Activated T-helper 17 cell treated with anti-CD3 and anti-CD28 coated beads, Interleukin-2, amount 50 U/mL, for 72 hours (primary cell): Measurements from ENCODE around the gene RPS15A. TPM values are rescaled to one million over a fixed set of nuclear protein-coding genes. Genes with fewer than 3 reads are reported as not detected.
A peak's percentile ranks its signal among the peaks of the same experiment; 100 is the strongest.

Experiments
- ATAC-seq: fragments of 150-1000 bp; cut with Tn5 transposase; replicated peaks from 2 replicates; pipeline ENCODE4 v1.10.0; 2021; ENCODE audit warnings: mild to moderate bottlenecking, moderate library complexity
- H3K27ac Mint-ChIP-seq: one replicate; pipeline ENCODE4 v1.8.0; 2022; ENCODE audit warnings: mixed read lengths
- H3K27me3 Mint-ChIP-seq: one replicate; pipeline ENCODE4 v1.8.0; 2022; ENCODE audit warnings: mixed read lengths
- H3K36me3 Mint-ChIP-seq: one replicate; pipeline ENCODE4 v1.8.0; 2022; ENCODE audit warnings: low read depth, mild to moderate bottlenecking, mixed read lengths
- H3K4me1 Mint-ChIP-seq: one replicate; pipeline ENCODE4 v1.8.0; 2022; ENCODE audit warnings: mixed read lengths
- H3K4me3 Mint-ChIP-seq: one replicate; pipeline ENCODE4 v1.8.0; 2022; ENCODE audit warnings: mild to moderate bottlenecking, mixed read lengths
- H3K9me3 Mint-ChIP-seq: one replicate; pipeline ENCODE4 v1.8.0; 2022; ENCODE audit warnings: mixed read lengths
- total RNA-seq, 2 donors: library from RNA; stranded (reverse); gene quantifications; one replicate each; pipeline ENCODE4 v1.2.3, GENCODE V29; 2022

RPS15A gene
- total RNA-seq, 2 donors from 2014 or later, result 1,983 to 2,799 TPM

DNA sequence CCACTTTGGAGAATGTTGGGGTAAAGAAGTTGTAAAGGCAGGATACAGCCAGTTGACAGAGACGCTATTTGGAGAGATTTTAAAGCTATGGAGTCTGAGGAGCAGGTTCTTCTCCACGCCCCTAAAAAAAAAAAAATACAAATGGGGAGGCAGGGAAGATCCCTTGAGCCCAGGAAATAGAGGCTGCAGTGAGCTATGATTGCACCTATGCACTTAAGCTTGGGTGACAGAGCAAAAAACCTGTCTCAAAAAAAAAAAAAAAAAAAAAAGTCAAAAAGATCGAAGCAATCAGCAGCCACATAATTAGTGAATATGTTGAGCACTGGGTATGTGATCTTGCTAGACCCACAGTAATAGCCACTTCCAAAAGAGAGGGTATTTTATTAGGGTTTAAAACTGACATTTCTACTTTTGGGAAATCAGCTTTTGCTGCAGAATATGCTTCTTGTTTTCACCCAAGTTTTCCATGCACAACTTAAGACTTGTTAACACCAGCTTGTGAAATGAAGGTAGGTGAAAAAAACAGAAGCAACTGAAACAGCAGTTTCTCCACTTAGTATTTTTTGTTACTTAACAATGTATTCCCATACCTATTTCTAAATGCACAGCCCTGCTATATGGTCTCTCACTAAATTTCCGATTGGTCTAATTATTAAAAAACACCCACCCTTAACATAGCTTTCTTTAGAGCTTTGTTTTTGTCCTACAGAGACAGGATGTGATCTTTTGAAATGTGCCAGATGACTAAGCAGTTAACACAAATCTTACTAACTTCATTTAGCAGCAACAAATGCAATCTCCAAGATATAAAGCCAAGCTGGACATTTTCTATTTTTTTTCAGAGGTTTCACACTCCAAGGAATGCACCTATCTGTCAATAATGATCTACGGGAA, 13.7 kb upstream of the RPS15A start:
- H3K27me3 Mint-ChIP-seq, result no peaks in the 10 kb centered on the region
- peaks cover 69% of the 10 kb centered on the region for H3K36me3 Mint-ChIP-seq
- H3K27ac Mint-ChIP-seq, result peak overlapping the region; percentile 89
- peaks cover 20% of the 10 kb centered on the region for H3K4me1 Mint-ChIP-seq
- peak overlapping the region; percentile 93 for H3K4me3 Mint-ChIP-seq
- no peak for ATAC-seq
- no peaks in the 10 kb centered on the region for H3K9me3 Mint-ChIP-seq

DNA sequence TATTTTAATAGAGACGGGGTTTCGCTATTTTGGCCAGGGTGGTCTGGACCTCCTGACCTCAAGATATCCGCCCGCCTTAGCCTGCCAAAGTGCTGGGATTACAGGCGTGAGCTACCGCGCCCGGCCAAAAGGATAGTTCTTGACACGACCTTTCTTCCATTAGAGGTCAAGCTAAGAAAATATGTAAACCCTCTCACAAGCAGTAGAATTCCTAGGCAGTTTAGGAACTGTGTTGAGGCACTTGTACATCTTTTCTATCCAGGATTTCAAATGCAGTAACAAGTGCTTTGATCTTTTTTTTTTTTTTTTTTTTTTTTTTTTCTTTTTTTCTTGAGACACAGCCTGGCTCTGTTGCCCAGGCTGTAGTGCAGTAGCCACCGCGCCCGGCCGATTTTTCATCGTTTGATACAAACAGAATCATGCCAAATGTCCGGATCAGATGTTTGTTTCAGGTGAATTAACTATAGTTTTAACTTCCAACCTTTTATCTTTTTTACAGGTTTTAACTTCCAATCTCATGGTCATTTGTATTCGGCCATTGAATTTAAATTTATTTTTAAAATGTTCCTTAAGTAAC, 12.7 kb upstream of the RPS15A start:
- ATAC-seq, result no peak
- no peaks in the 10 kb centered on the region for H3K27me3 Mint-ChIP-seq
- H3K4me3 Mint-ChIP-seq, result peak overlapping the region; percentile 93
- peaks cover 69% of the 10 kb centered on the region for H3K36me3 Mint-ChIP-seq
- peaks cover 22% of the 10 kb centered on the region for H3K4me1 Mint-ChIP-seq
- peak overlapping the region; percentile 97 for H3K27ac Mint-ChIP-seq
- H3K9me3 Mint-ChIP-seq, result no peaks in the 10 kb centered on the region

DNA sequence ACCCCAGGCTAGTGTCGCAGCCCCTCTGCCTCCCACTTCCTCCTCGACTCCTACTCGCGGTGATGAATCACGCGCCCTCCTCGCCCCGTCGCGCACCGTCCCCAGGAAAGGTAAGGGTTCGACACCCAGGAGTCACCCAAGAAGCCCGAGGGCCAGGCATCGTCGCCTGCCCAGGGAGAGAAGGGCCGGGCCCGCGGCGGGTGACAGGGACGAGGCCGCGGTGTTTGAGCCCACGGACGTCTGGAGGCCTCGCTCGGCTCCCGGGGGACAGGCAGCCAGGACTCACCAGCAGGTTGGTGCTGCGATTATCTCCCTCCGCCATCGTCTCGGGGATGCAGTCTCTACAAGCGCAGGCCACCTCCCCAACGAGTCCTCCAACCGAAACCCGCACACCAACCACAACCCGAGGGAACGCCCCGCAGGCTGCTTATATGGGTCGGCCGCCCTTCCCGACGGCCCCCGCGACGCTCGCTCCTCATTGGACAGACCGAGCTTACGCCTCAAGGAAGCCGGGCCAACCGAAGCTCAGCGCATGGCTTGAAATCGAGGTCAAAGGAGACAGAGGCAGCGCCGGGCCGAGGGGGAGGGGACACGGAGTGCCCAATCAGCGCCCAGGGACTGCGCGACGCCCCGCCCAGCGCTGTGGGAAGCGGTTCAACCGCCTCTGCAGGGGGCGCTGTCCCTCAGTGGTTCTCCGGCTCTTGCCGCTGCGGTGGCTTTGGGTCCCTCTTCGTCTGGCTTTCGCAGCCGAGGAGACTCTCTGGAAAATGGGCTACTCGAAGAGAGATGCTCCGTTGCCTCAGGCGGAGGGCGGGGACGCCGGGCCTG, 11.2 kb upstream of the RPS15A start, which contains the start of gene ARL6IP1:
Gene ARL6IP1 (minus strand): TSS at position 405 of the 828 bp plus-strand sequence. CDS start 83 bp downstream, at position 322.
- Mint-ChIP-seq H3K4me3 (peak within 1 kb of the TSS; percentile 93), H3K27ac (peak within 1 kb of the TSS; percentile 97)

GRCh38 chr16:18800775-18801144, 10.6 kb upstream of the RPS15A start:
- H3K36me3 Mint-ChIP-seq, result peaks cover 69% of the 10 kb centered on the region
- no peak for ATAC-seq
- H3K27ac Mint-ChIP-seq, result peak overlapping the region; percentile 97
- peak overlapping the region; percentile 93 for H3K4me3 Mint-ChIP-seq
- H3K27me3 Mint-ChIP-seq, result no peaks in the 10 kb centered on the region
- peaks cover 25% of the 10 kb centered on the region for H3K4me1 Mint-ChIP-seq
- no peaks in the 10 kb centered on the region for H3K9me3 Mint-ChIP-seq

More for the DNA sequence above, 11.2 kb upstream of the RPS15A start, which contains the start of gene ARL6IP1:
- Mint-ChIP-seq H3K9me3 (no peaks in the 10 kb centered on the region), H3K4me1 (peaks cover 25% of the 10 kb centered on the region), H3K27me3 (no peaks in the 10 kb centered on the region), H3K36me3 (peaks cover 69% of the 10 kb centered on the region)
- peak; percentile 95 for ATAC-seq

DNA sequence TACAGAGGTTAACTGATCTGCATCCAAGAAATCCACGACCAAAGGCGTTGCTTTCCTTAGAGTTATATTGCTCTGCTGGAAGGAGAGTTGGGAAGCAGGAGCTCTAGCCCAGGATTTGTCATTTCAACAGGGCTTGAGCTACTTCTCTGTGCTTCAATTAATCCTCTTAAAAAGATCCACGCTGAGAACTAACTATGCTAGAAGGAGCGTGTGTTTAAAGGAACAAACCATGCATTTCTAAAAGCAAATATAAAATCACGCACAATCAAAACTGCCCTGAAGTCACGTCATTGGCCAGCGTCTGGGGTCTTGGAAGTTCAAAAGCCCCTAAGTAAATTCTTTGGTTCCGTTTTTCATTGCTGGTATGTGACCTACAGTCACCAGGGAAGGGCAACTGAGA, 10.2 kb upstream of the RPS15A start:
- Mint-ChIP-seq H3K9me3 (no peaks in the 10 kb centered on the region), H3K27ac (peak overlapping the region; percentile 97), H3K27me3 (no peaks in the 10 kb centered on the region), H3K36me3 (peaks cover 71% of the 10 kb centered on the region), H3K4me3 (peak overlapping the region; percentile 93), H3K4me1 (peaks cover 25% of the 10 kb centered on the region)
- no peak for ATAC-seq

GRCh38 chr16:18799500-18799899, 9.4 kb upstream of the RPS15A start:
- peaks cover 25% of the 10 kb centered on the region for H3K4me1 Mint-ChIP-seq
- peak overlapping the region; percentile 93 for H3K4me3 Mint-ChIP-seq

GRCh38 chr16:18797746-18798145, 7.6 kb upstream of the RPS15A start:
- Mint-ChIP-seq H3K4me1 (peaks cover 20% of the 10 kb centered on the region), H3K36me3 (peaks cover 91% of the 10 kb centered on the region), H3K27me3 (no peaks in the 10 kb centered on the region), H3K4me3 (no peak overlapping the region), H3K27ac (no peak overlapping the region), H3K9me3 (no peaks in the 10 kb centered on the region)
- ATAC-seq, result no peak

More at GRCh38 chr16:18799500-18799899, 9.4 kb upstream of the RPS15A start:
- Mint-ChIP-seq H3K36me3 (peaks cover 79% of the 10 kb centered on the region), H3K27me3 (no peaks in the 10 kb centered on the region), H3K9me3 (no peaks in the 10 kb centered on the region), H3K27ac (peak overlapping the region; percentile 97)
- no peak for ATAC-seq

- no peaks in the 10 kb centered on the region for H3K27me3 Mint-ChIP-seq
- H3K27ac Mint-ChIP-seq, result peak overlapping the region; percentile 25
- H3K9me3 Mint-ChIP-seq, result no peaks in the 10 kb centered on the region
These were observed 6.2 kb upstream of the RPS15A start for GRCh38 chr16:18796377-18796776.

DNA sequence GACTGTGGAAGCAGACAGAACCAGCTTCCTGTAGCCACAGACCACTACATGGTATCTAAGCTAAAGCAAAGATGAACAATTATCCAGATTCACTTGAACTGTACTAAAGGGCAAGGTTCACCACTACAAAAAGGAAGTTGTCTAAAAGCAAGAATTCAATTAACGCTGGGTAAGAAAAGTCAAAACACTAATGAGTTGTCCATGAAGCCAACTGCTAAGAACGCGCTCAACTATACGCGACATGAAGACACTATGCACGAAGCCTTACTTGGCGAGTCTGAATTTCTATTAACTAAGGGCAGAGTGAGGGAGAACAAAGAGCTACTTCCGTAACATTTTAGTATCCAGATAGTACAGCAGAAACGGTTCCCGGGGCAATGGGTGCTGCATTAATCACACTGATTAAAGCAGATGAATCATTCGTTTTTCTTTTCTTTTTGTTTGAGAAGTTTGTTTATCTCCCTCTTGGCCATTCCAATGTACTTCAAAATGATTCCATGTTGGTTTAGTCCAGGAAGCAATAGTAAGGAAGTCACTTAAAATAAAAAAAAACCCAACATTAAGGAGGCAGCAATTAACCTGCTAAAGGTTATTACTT, 2.8 kb upstream of the RPS15A start:
- Mint-ChIP-seq H3K9me3 (no peaks in the 10 kb centered on the region), H3K4me3 (no peak overlapping the region), H3K4me1 (peaks cover 19% of the 10 kb centered on the region), H3K36me3 (peaks cover 97% of the 10 kb centered on the region), H3K27me3 (no peaks in the 10 kb centered on the region), H3K27ac (no peak overlapping the region)
- ATAC-seq, result no peak

More at GRCh38 chr16:18796377-18796776, 6.2 kb upstream of the RPS15A start:
- Mint-ChIP-seq H3K4me3 (no peak overlapping the region), H3K36me3 (peaks cover 99% of the 10 kb centered on the region), H3K4me1 (peaks cover 21% of the 10 kb centered on the region)
- ATAC-seq, result no peak

- H3K4me1 Mint-ChIP-seq, result peaks cover 42% of the 10 kb centered on the region
- peak overlapping the region; percentile 99 for H3K4me3 Mint-ChIP-seq
- H3K36me3 Mint-ChIP-seq, result peaks cover 97% of the 10 kb centered on the region
- H3K27ac Mint-ChIP-seq, result peak overlapping the region; percentile 99
- H3K27me3 Mint-ChIP-seq, result no peaks in the 10 kb centered on the region
- ATAC-seq, result no peak
- H3K9me3 Mint-ChIP-seq, result peaks cover 3% of the 10 kb centered on the region
These were observed 652 bp downstream of the RPS15A start for GRCh38 chr16:18789515-18789849.

DNA sequence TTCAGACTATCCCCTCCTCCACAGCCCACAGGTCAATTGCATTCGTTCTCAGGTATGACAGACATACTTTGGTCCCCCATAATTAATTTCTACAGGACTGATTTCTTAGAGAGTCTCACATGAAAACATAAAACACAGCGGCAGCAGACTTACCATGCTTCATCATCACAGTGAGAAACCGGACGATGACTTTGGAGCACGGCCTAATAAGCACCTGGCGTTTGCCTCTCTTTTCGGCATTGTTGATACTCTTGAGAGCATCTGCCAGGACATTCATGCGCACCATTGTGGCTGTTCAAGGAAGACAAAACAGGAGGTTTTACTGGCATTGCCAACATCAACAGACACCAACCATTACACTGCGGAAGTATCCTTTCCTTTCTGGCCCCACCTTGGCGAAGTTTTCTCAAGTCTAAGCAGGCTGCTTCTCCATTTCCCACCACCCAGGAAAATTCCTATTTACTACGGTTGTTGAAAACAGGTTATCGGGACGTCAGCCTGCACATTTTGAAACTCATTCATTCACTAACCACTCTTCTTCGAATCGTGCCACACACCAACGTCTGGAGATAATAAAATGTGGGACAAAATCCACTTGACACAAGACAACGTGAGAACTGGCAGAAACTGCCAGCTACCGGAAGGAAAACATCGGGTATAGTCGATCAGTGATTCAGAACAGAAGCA, 1.2 kb downstream of the RPS15A start:
- H3K9me3 Mint-ChIP-seq, result peaks cover 3% of the 10 kb centered on the region
- no peaks in the 10 kb centered on the region for H3K27me3 Mint-ChIP-seq
- H3K4me3 Mint-ChIP-seq, result peak overlapping the region; percentile 99
- H3K4me1 Mint-ChIP-seq, result peaks cover 43% of the 10 kb centered on the region
- H3K27ac Mint-ChIP-seq, result peak overlapping the region; percentile 99
- peaks cover 97% of the 10 kb centered on the region for H3K36me3 Mint-ChIP-seq
- ATAC-seq, result no peak

GRCh38 chr16:18784917-18785623, 5.1 kb downstream of the RPS15A start:
- ATAC-seq, result no peak
- H3K36me3 Mint-ChIP-seq, result peaks cover 80% of the 10 kb centered on the region
- peak overlapping the region; percentile 77 for H3K27ac Mint-ChIP-seq

More at GRCh38 chr16:18784917-18785623, 5.1 kb downstream of the RPS15A start:
- Mint-ChIP-seq H3K27me3 (no peaks in the 10 kb centered on the region), H3K4me1 (peaks cover 47% of the 10 kb centered on the region), H3K9me3 (peaks cover 3% of the 10 kb centered on the region), H3K4me3 (peak overlapping the region; percentile 99)
